Coronary artery (tissue), 2 donors: ENCODE data around the gene PIEZO2.
"Not testable (repeated sequence)": the region's sequence is repeated elsewhere in the genome, so short reads cannot be mapped to it uniquely, and the experiment has no call there.

Experiments used
- DNase-seq: peaks from one replicate; pipeline ENCODE4 v3.0.0-alpha.2; 2017; ENCODE audit warnings: low spot score
- H3K27ac ChIP-seq, 2 donors: fragments of 200-600 bp; sonication (generic); one replicate each; pipeline ENCODE4 v1.5.1; 2016 to 2019
- H3K4me3 ChIP-seq: fragments of 200-600 bp; sonication (generic); 2 replicates; pipeline ENCODE4 v1.5.1; 2016; ENCODE audit warnings: mild to moderate bottlenecking, moderate library complexity
- TF ChIP-seq, protein P1 (sequence below): fragments of 200-600 bp; sonication (generic); IDR thresholded peaks from one replicate; pipeline ENCODE4 v1.5.1; 2019; ENCODE audit warnings: antibody characterized with exemption

PIEZO2 gene

DNA sequence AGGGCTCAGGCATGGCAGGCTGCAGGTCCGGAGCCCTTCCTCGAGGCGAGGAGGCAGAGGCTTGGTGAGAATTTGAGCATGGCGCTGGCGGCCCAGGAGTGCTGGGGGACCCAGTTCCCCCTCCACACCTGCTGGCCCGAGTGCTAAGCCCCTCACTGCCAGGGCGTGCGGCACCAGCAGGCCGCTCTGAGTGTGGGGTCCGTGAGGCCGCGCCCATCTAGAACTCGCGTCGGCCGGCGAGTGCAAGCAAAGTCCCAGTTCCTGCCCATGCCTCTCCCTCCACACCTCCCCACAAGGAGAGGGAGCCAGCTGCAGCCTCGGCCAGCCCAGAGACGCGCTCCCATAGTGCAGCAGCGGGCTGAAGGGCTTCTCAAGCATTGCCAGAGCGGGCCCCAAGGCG is 233.0 kb downstream of the PIEZO2 start:
- TF ChIP-seq, protein P1, sequence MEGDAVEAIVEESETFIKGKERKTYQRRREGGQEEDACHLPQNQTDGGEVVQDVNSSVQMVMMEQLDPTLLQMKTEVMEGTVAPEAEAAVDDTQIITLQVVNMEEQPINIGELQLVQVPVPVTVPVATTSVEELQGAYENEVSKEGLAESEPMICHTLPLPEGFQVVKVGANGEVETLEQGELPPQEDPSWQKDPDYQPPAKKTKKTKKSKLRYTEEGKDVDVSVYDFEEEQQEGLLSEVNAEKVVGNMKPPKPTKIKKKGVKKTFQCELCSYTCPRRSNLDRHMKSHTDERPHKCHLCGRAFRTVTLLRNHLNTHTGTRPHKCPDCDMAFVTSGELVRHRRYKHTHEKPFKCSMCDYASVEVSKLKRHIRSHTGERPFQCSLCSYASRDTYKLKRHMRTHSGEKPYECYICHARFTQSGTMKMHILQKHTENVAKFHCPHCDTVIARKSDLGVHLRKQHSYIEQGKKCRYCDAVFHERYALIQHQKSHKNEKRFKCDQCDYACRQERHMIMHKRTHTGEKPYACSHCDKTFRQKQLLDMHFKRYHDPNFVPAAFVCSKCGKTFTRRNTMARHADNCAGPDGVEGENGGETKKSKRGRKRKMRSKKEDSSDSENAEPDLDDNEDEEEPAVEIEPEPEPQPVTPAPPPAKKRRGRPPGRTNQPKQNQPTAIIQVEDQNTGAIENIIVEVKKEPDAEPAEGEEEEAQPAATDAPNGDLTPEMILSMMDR: no peak
- no peak for DNase-seq
- no peak overlapping the region for H3K27ac ChIP-seq

DNA sequence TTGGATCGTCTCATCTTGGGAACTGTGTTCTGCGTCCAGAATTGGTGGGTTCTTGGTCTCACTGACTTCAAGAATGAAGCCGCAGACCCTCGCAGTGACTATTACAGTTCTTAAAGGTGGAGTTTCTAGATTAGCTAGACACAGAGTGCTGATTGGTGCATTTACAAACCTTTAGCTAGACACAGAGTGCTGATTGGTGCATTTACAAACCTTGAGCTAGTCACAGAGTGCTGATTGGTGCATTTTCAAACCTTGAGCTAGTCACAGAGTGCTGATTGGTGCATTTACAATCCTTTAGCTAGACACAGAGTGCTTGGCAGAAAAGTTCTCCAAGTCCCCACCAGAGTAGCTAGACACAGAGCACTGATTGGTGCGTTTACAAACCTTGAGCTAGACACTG is 233.6 kb downstream of the PIEZO2 start:
- not testable (repeated sequence) for DNase-seq

More for the DNA sequence above, 233.0 kb downstream of the PIEZO2 start:
- no peak overlapping the region for H3K4me3 ChIP-seq

GRCh38 chr18:10914610-10915009 is 234.8 kb downstream of the PIEZO2 start:
- H3K27ac ChIP-seq, H3K4me3 ChIP-seq, DNase-seq: not testable (repeated sequence)

More for the DNA sequence above, 233.6 kb downstream of the PIEZO2 start:
- H3K4me3 ChIP-seq, H3K27ac ChIP-seq: not testable (repeated sequence)

DNA sequence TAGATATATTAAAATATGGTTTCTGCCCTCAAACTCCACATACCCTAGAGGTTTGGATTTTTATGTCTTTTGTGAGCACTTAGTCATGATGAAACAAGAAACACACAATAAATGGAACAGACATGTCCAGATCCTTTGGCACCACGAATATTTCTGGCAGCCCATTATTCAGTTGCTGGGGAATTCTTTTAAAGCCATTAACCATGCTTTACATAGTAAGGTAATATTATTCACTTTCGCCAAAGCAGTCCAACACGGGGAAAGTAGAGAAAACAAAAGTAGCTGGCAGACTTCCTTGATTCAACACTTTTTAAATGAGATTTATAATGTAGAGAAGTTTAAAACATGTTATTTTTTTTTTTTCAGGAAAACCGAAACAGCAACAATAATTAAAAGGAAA is 235.4 kb downstream of the PIEZO2 start:
- DNase-seq: no peak
- no peak overlapping the region for H3K27ac ChIP-seq
- TF ChIP-seq, protein P1: no peak
- no peak overlapping the region for H3K4me3 ChIP-seq

GRCh38 chr18:10912790-10913545 is 236.4 kb downstream of the PIEZO2 start:
- no peak for DNase-seq
- TF ChIP-seq, protein P1: no peak
- Histone ChIP-seq H3K27ac (no peak overlapping the region), H3K4me3 (no peak overlapping the region)

DNA sequence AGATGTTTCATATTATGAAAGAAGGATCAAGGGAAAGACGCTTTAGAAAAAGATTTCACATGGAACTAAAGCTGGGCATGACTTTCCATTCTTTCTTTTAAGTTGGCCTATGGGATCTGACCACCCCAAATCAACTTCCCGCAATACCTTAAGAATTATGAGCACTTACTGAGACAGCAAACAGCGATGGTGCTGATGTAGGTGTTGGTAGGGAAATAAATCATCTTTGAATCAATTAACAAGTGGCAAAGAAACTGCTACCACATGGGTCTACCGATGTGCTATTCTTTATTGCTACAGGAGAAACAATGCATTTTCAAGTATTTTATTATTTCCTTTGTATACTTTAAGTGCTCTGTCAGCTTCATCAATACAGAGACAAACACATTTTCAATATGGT is 239.6 kb downstream of the PIEZO2 start:
- H3K27ac ChIP-seq: no peak overlapping the region

GRCh38 chr18:10908760-10909159 is 240.6 kb downstream of the PIEZO2 start:
- Histone ChIP-seq H3K27ac (no peak overlapping the region), H3K4me3 (no peak overlapping the region)
- TF ChIP-seq, protein P1: no peak
- no peak for DNase-seq

More for the DNA sequence above, 239.6 kb downstream of the PIEZO2 start:
- no peak overlapping the region for H3K4me3 ChIP-seq
- TF ChIP-seq, protein P1: no peak
- DNase-seq: no peak

DNA sequence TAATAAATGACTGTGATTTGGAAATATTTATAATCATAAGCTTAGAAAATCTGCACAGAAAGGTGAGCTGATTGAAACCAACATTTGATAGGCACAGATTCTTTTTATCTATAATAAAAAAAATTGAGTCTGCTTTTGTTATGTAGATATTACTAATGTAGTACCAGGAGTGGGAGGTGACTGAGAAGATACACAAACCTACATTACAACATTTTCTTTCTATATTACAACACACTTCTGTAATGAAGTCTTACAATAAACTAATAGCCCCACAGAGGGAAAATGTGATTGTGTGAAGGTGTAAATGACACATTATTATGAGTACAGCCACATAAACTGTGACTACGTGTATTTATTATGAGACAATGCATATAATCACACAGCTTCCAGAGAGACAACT is 241.6 kb downstream of the PIEZO2 start:
- no peak overlapping the region for H3K4me3 ChIP-seq

More for the DNA sequence above, 241.6 kb downstream of the PIEZO2 start:
- no peak overlapping the region for H3K27ac ChIP-seq
- DNase-seq: no peak
- TF ChIP-seq, protein P1: no peak
